ENCODE data around the gene ZBTB40.

ZBTB40 gene

DNA sequence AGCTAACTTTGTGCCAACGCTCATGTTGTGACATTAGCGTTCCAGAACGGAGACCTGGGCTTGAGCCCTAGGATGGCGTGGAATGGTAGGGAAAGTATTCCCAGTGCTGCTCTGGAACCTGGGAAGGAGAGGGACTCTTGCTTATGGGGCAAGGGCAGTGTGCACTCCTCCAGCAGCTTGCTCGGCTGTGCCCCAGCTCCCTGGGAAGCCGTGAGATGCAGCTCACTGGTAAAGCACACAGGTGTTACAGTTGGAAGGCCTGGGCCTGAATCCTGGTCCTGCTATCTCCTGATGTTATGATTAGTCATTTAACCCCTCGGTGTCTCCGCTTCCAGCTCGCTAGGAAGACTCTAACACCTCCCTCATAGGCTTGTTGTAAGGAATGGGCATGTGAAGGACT, 69.2 kb downstream of the ZBTB40 start:
- no peak for TF ChIP-seq FOXP2 (optimal IDR thresholded peaks at IDR 0.05; ENCODE audit: control extremely low read depth, extremely low read length, insufficient read depth)
- TF ChIP-seq POLR2AphosphoS5 (IDR thresholded peaks at IDR 0.05; ENCODE audit: borderline replicate concordance, low read depth, low read length), result no peak
- no peak for TF ChIP-seq EZH2 (IDR thresholded peaks at IDR 0.05)
- Histone ChIP-seq H3K4me3 (no peak overlapping the region), H3K36me3 (ENCODE audit: insufficient read depth, low read length) (peaks cover 65% of the 10 kb centered on the region)

DNA sequence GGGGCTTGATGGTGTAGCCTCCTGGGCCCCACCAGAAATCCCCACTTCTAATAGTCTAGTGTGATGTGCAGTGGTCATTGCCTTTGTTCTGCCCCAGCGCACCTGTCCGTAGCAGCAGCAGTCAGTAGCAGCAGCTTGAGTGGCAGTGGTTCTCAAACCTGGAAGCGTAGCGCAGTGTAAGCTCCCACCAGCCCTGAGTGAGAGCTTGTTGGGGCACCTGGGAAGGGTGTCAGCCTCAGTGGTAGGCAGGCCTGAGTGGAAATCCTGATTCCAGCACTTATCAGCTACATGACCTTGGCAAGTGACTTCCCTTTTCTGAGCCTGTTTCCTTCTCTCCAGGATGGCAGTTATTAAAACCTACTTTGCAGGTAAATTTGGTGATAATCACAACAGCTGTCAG, 70.0 kb downstream of the ZBTB40 start:
- Histone ChIP-seq H3K27ac (no peak overlapping the region), H3K36me3 (ENCODE audit: insufficient read depth, low read length) (peaks cover 70% of the 10 kb centered on the region), H3K9me3 (ENCODE audit: low read depth, low read length) (no peaks in the 10 kb centered on the region), H3K4me3 (no peak overlapping the region), H3K9ac (ENCODE audit: insufficient read length) (no peak overlapping the region)
- no peak for TF ChIP-seq POLR2AphosphoS5 (IDR thresholded peaks at IDR 0.05; ENCODE audit: borderline replicate concordance, low read depth, low read length)
- DNase-seq (ENCODE audit: low read depth, low spot score), result no peak

More for the DNA sequence above, 69.2 kb downstream of the ZBTB40 start:
- no peak overlapping the region for H3K9ac ChIP-seq (ENCODE audit: insufficient read length)
- no peak overlapping the region for H3K27ac ChIP-seq
- no peaks in the 10 kb centered on the region for H3K9me3 ChIP-seq (ENCODE audit: low read depth, low read length)
- no peak for DNase-seq (ENCODE audit: low read depth, low spot score)

DNA sequence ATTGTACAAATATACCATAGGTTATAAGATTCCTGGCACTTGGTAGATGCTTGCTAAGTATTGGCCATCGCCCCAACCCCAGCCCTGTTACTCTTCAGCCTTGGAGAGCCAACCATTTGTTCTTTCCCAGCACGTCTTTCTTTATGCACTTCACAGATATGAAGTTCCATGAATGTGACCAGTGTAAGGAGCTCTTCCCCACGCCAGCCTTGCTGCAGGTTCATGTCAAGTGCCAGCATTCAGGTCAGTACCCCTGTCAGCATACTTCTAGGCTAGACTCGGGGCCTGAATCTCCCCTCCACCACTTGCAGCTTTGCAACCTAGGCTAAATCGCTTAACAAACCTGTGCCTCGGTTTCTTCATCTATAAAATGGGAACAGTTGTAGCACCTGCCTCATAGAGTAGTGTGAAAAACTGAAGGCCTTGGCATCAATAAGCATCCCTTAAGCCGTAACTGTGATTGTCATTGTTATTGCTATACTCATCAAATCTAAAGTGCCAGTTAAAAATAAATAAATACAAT, 70.6 kb downstream of the ZBTB40 start:
- TF ChIP-seq EZH2 (IDR thresholded peaks at IDR 0.05), result no peak
- TF ChIP-seq FOXP2 (optimal IDR thresholded peaks at IDR 0.05; ENCODE audit: control extremely low read depth, extremely low read length, insufficient read depth), result no peak
- TF ChIP-seq POLR2AphosphoS5 (IDR thresholded peaks at IDR 0.05; ENCODE audit: borderline replicate concordance, low read depth, low read length), result no peak
- H3K9ac ChIP-seq (ENCODE audit: insufficient read length), result no peak overlapping the region
- H3K4me3 ChIP-seq, result no peak overlapping the region
- H3K9me3 ChIP-seq (ENCODE audit: low read depth, low read length), result no peaks in the 10 kb centered on the region
- DNase-seq (ENCODE audit: low read depth, low spot score), result no peak
- no peak overlapping the region for H3K27ac ChIP-seq
- H3K36me3 ChIP-seq (ENCODE audit: insufficient read depth, low read length), result peaks cover 65% of the 10 kb centered on the region

DNA sequence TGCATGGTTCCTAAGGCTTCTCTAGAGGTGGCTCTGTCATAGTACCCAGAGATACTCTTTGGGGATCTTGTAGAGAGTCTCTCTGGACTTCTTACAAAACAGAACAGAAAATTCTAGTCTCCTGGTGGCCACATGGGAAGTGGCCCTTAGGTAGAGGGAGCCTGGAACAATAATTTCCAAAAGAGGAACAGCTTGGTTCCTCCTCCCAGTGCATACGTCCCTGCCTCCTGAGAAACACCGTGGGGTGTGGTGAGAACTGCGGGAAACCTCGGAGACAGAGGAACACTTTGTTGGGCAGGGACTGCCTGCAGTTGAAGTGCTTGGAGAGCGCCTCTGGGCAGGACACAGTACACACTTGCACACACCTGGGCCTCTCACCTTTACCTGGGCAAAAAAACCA, 72.8 kb downstream of the ZBTB40 start:
- Histone ChIP-seq H3K9me3 (ENCODE audit: low read depth, low read length) (no peaks in the 10 kb centered on the region), H3K4me3 (no peak overlapping the region), H3K36me3 (ENCODE audit: insufficient read depth, low read length) (peaks cover 44% of the 10 kb centered on the region), H3K27ac (no peak overlapping the region), H3K9ac (ENCODE audit: insufficient read length) (no peak overlapping the region)
- no peak for TF ChIP-seq FOXP2 (optimal IDR thresholded peaks at IDR 0.05; ENCODE audit: control extremely low read depth, extremely low read length, insufficient read depth)
- TF ChIP-seq POLR2AphosphoS5 (IDR thresholded peaks at IDR 0.05; ENCODE audit: borderline replicate concordance, low read depth, low read length), result no peak
- DNase-seq (ENCODE audit: low read depth, low spot score), result no peak

DNA sequence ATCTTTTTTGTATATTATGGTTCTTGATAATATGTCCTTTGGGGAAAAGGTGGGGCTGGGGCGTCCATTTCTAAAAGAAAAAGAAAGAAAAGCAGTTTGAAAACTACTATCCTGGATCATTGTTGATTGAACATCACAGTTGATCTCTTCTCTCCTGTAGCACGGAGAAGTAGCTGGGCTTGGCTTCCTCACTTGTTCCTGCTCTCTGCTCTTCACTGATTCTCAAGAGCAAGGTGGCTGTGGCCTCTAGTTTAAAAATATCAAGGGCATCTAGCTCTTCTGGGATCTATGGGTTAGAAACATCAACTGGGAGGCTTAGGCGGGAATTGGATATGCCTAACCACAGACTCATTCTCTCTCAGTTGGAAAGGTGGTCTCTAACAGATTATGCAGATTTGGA, 73.6 kb downstream of the ZBTB40 start:
- Histone ChIP-seq H3K4me3 (no peak overlapping the region), H3K36me3 (ENCODE audit: insufficient read depth, low read length) (peaks cover 37% of the 10 kb centered on the region), H3K27ac (no peak overlapping the region), H3K9ac (ENCODE audit: insufficient read length) (no peak overlapping the region), H3K9me3 (ENCODE audit: low read depth, low read length) (no peaks in the 10 kb centered on the region)
- TF ChIP-seq FOXP2 (optimal IDR thresholded peaks at IDR 0.05; ENCODE audit: control extremely low read depth, extremely low read length, insufficient read depth) (no peak), POLR2AphosphoS5 (IDR thresholded peaks at IDR 0.05; ENCODE audit: borderline replicate concordance, low read depth, low read length) (no peak), EZH2 (IDR thresholded peaks at IDR 0.05) (no peak)
- DNase-seq (ENCODE audit: low read depth, low spot score), result no peak

DNA sequence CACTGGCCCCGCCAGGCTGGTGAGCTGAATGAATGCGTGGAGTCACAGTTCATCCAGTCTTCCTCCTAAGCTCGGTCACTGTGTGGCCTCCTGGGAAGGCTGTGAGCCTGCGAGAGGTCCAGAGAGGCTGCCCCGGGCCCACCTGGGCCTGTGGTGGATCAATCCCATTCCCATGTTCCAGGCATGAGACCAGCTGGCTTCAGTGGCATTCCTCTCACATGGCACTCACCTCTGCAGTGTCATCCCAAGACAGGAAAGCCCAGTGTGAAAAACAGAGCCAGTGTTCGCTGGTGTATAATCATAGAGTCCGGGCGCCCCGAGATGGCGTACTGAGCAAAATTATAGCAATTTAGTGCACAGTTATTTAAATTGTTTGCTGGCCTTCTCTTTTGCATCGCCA, 74.0 kb downstream of the ZBTB40 start:
- Histone ChIP-seq H3K36me3 (ENCODE audit: insufficient read depth, low read length) (peaks cover 33% of the 10 kb centered on the region), H3K9me3 (ENCODE audit: low read depth, low read length) (no peaks in the 10 kb centered on the region), H3K27ac (no peak overlapping the region), H3K4me3 (no peak overlapping the region), H3K9ac (ENCODE audit: insufficient read length) (no peak overlapping the region)
- no peak for DNase-seq (ENCODE audit: low read depth, low spot score)
- TF ChIP-seq FOXP2 (optimal IDR thresholded peaks at IDR 0.05; ENCODE audit: control extremely low read depth, extremely low read length, insufficient read depth), result no peak
- no peak for TF ChIP-seq EZH2 (IDR thresholded peaks at IDR 0.05)
- no peak for TF ChIP-seq POLR2AphosphoS5 (IDR thresholded peaks at IDR 0.05; ENCODE audit: borderline replicate concordance, low read depth, low read length)

DNA sequence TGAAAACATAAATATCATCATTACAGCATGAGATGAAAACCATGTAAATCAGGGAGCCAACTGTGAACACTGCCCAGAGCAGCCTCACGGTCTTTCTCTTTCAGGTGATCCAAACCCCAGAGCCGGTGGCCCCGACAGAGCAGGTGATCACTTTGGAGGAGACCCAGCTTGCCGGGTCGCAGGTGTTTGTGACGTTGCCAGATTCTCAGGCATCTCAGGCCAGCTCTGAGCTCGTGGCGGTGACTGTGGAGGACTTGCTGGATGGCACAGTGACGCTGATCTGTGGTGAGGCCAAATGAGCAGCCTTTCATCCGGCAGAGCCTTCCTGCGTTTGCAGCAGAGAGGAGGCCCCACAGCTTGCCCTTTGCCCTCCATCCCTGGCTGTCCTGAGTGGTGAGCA, 74.4 kb downstream of the ZBTB40 start:
- no peak for DNase-seq (ENCODE audit: low read depth, low spot score)
- H3K4me3 ChIP-seq, result no peak overlapping the region
- peaks cover 30% of the 10 kb centered on the region for H3K36me3 ChIP-seq (ENCODE audit: insufficient read depth, low read length)

DNA sequence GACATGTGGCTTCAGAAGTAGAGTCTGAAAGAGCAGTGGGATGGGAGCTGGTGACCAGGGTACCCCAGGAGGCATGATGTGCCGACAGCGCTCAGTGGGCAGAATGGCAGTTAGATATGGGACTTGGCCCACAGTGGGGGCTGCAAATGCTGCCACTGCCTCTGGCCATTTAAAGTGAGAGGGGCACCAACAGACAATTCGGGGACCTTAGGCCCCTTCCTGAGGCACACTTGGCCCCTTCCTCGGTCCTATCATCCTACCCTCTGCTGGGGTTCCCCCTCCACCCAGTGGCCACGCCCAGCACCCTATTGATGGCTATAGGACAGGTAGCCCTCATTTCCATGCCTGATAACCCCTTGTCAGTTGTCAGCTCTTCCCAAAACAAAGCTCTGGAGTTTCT, 75.0 kb downstream of the ZBTB40 start:
- H3K27ac ChIP-seq, result no peak overlapping the region
- no peak for DNase-seq (ENCODE audit: low read depth, low spot score)
- H3K4me3 ChIP-seq, result no peak overlapping the region
- peaks cover 25% of the 10 kb centered on the region for H3K36me3 ChIP-seq (ENCODE audit: insufficient read depth, low read length)
- H3K9me3 ChIP-seq (ENCODE audit: low read depth, low read length), result no peaks in the 10 kb centered on the region
- no peak for TF ChIP-seq POLR2AphosphoS5 (IDR thresholded peaks at IDR 0.05; ENCODE audit: borderline replicate concordance, low read depth, low read length)
- no peak for TF ChIP-seq FOXP2 (optimal IDR thresholded peaks at IDR 0.05; ENCODE audit: control extremely low read depth, extremely low read length, insufficient read depth)
- TF ChIP-seq EZH2 (IDR thresholded peaks at IDR 0.05), result no peak
- H3K9ac ChIP-seq (ENCODE audit: insufficient read length), result no peak overlapping the region

More for the DNA sequence above, 74.4 kb downstream of the ZBTB40 start:
- no peak overlapping the region for H3K27ac ChIP-seq
- H3K9ac ChIP-seq (ENCODE audit: insufficient read length), result no peak overlapping the region
- TF ChIP-seq POLR2AphosphoS5 (IDR thresholded peaks at IDR 0.05; ENCODE audit: borderline replicate concordance, low read depth, low read length), result no peak
- TF ChIP-seq FOXP2 (optimal IDR thresholded peaks at IDR 0.05; ENCODE audit: control extremely low read depth, extremely low read length, insufficient read depth), result no peak
- TF ChIP-seq EZH2 (IDR thresholded peaks at IDR 0.05), result no peak
- H3K9me3 ChIP-seq (ENCODE audit: low read depth, low read length), result no peaks in the 10 kb centered on the region

DNA sequence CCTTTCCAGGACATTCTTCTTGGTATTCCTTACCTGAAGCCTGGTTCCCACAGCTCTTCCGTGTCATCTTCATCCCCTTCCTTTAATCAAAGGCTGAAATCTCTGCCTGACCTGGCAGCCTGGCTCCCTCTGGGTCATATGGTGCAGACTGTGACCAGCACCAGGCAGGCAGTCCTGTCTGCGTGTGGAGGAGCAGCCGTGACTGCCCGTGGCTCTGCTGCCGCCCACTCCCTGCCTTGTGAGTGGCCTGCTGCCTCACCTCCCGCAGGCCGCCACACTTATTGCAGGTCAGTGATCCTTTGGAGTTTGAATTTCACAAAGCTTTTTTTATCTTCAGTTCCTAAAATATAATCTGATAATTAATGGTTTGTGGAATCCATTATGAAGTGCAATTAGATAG, 75.5 kb downstream of the ZBTB40 start:
- no peak for DNase-seq (ENCODE audit: low read depth, low spot score)
- Histone ChIP-seq H3K4me3 (no peak overlapping the region), H3K36me3 (ENCODE audit: insufficient read depth, low read length) (peaks cover 20% of the 10 kb centered on the region), H3K9ac (ENCODE audit: insufficient read length) (no peak overlapping the region), H3K27ac (no peak overlapping the region), H3K9me3 (ENCODE audit: low read depth, low read length) (no peaks in the 10 kb centered on the region)
- TF ChIP-seq EZH2 (IDR thresholded peaks at IDR 0.05) (no peak), FOXP2 (optimal IDR thresholded peaks at IDR 0.05; ENCODE audit: control extremely low read depth, extremely low read length, insufficient read depth) (no peak), POLR2AphosphoS5 (IDR thresholded peaks at IDR 0.05; ENCODE audit: borderline replicate concordance, low read depth, low read length) (no peak)

All from SK-N-MC (cell line).